Activated effector memory CD4-positive, alpha-beta T cell treated with Interleukin-2 at 50 U/mL for 16 hours (primary cell): ENCODE data around the gene OVOL3.
"Not testable (repeated sequence)": the region's sequence is repeated elsewhere in the genome, so short reads cannot be mapped to it uniquely, and the experiment has no call there.

Experiments
- DNase-seq: peaks from one replicate; pipeline ENCODE4 v3.0.0-alpha.2; 2020

Gene OVOL3

DNA sequence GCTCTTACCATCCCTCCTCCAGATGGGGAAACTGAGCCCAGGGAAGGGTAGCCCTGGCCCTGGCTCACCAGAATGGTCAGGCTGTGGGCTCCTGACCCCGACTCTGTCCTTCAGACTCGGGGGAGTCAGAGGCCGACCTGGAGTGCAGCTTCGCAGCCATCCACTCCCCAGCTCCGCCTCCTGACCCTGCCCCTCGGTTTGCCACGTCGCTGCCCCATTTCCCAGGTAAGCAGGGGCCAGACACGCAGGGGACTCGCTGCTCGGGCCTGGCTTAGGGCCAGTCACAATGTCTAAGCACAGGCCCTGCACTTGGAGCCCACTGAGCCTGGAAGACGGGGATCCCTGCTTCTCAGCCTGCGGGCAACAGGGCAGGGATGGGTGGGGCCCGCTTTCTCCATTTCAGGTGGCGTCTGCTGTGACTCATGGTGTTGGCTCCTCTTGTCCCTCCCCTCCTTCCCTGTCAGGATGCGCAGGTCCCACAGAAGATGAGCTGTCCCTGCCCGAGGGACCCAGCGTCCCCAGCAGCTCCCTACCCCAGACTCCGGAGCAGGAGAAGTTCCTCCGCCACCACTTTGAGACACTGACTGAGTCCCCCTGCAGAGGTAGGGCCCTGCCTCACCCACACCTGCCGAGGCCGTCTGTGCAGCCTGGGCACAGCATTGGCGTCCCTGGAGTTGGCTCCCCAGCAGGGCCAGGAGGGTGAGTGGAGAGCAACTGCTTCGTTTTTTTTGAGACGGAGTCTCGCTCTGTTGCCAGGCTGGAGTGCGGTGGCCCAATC lies 9.2 kb upstream of the OVOL3 start:
- no peak for DNase-seq

DNA sequence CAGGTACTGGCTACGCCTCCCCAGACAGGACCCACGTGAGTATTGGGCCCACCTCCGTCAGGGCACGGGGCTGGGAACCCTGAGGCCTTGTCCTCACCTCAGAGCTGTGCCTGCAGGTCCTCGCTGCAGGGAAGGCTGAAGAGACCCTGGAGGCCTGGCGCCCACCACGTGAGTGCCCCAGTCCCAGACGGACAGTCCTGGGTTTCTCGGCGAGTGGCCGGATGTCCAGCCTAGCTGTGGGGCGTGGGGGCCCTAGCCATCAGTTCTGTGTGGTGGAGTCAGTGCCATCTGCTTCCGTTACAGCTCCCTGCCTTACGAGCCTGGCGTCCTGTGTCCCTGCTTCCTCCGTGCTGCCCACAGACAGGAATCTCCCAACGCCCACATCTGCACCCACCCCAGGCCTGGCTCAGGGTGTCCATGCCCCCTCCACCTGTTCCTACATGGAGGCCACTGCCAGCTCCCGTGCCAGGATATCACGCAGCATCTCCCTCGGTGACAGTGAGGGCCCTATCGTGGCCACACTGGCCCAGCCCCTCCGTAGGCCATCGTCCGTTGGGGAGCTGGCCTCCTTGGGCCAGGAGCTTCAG lies 7.8 kb upstream of the OVOL3 start:
- DNase-seq: no peak

GRCh38 chr19:36103842-36104552 lies 6.9 kb upstream of the OVOL3 start:
- DNase-seq: no peak

GRCh38 chr19:36106441-36106840 lies 4.5 kb upstream of the OVOL3 start:
- DNase-seq: no peak

- no peak for DNase-seq
Measured at GRCh38 chr19:36106991-36107390, 4.0 kb upstream of the OVOL3 start.

DNA sequence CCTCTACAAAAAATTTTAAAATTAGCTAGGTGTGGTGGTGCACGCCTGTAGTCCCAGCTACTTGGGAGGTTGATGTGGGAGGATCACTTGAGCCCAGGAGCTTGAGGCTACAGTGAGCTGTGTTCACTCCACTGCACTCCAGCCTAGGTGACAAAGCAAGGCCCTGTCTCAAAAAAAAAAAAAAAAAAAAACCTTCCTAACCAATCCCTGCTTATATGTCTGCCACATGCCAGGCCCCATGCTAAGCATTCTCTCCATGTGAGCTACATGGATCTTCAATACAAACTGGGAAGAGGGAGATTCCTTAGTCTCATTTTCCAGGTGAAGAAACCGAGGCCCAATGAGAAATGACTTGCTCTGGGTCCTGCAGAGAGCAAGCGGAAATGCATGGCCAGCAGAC lies 2.3 kb upstream of the OVOL3 start:
- DNase-seq: no peak

- no peak for DNase-seq
Measured at GRCh38 chr19:36111200-36111539, 227 bp downstream of the OVOL3 start.

DNA sequence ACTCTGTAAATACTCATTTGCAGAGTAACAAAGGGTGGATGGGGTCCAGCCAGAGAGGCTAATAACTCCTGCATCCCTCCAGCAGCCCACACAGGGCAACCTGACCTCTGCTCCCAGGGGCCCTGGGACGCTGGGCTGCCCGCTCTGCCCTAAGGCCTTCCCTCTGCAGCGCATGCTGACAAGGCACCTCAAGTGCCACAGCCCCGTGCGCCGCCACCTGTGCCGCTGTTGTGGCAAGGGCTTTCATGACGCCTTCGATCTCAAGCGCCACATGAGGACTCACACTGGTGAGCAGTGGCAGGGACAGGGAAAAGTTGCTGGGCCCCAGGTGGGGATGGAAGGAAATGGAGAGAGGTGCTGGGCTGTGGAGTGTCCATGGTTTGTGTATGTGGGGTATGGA lies 1.7 kb downstream of the OVOL3 start:
- no peak for DNase-seq

- DNase-seq: no peak
Measured at GRCh38 chr19:36113425-36113824, 2.5 kb downstream of the OVOL3 start.

- no peak for DNase-seq
Measured at GRCh38 chr19:36113894-36114720, 3.2 kb downstream of the OVOL3 start.

GRCh38 chr19:36114721-36115452 lies 3.9 kb downstream of the OVOL3 start, which contains the start of gene POLR2I:
POLR2I (minus strand) TSS chr19:36114875; CDS start chr19:36114856, 19 bp downstream.
- peak; percentile 97 for DNase-seq

DNA sequence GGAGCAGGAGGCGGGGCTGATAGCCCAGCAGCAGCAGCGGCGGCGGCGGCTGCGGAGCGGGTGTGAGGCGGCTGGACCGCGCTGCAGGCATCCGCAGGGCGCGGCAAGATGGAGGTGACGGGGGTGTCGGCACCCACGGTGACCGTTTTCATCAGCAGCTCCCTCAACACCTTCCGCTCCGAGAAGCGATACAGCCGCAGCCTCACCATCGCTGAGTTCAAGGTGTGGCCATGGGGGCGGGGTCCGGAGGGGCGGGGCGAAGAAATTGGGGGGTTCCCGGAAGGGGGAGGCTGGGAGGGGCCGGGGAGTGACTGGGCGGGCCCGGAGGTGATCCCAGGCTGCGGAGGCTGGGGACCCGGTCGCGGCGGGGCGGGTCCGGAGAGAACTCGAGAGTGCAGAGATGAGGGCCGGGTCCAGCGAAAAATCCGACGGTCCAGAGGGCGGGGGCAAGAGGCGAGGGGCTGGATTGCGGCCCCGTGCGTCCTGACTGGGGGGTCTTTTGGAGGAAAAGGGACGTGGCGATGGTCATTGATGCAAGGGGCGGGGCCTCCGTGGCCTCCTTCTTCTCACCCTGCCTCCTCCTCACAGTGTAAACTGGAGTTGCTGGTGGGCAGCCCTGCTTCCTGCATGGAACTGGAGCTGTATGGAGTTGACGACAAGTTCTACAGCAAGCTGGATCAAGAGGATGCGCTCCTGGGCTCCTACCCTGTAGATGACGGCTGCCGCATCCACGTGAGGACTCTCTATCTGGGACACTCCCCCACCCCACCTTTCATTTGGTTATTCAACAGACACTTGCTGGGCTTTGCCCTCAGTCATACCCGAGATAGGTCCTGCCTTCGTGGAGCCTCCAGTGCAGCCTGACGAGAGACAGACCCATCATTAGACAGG lies 4.8 kb downstream of the OVOL3 start, which contains the start of gene TBCB:
TBCB (plus strand) TSS at position 16 of the 891 bp plus-strand sequence; CDS start at position 109, 93 bp downstream.
- DNase-seq: peak; percentile 2

DNA sequence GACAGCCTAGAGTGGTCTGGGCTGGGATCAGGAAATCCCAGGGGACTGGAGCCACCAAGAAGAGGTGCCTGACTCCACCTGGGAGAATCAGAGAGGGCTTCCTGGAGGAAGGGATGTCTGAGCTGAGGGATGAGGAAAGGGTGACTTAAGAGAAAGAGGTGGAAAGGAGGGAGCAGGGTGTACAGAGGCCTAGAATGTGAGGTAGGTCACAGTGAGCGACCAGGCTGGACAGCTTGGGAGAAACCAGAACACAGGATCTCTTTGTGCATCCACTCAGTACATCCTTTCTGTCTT lies 5.3 kb downstream of the OVOL3 start:
- no peak for DNase-seq

GRCh38 chr19:36120092-36120983 lies 9.4 kb downstream of the OVOL3 start:
- DNase-seq: no peak

GRCh38 chr19:36120984-36121358 lies 10.0 kb downstream of the OVOL3 start:
- DNase-seq: no peak

GRCh38 chr19:36121486-36122124 lies 10.7 kb downstream of the OVOL3 start:
- no peak for DNase-seq

DNA sequence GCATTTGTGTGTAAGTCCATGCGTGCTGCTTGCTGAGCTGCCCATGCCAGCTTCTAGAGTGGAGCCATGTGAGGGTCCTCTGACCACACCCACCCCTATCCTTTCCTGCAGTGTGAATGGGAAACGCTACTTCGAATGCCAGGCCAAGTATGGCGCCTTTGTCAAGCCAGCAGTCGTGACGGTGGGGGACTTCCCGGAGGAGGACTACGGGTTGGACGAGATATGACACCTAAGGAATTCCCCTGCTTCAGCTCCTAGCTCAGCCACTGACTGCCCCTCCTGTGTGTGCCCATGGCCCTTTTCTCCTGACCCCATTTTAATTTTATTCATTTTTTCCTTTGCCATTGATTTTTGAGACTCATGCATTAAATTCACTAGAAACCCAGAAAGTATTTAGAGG lies 14.6 kb downstream of the OVOL3 start:
- no peak for DNase-seq

- DNase-seq: no peak
Measured at GRCh38 chr19:36128392-36128736, 17.4 kb downstream of the OVOL3 start.

GRCh38 chr19:36131221-36131620 lies 20.3 kb downstream of the OVOL3 start:
- peak; percentile 20 for DNase-seq

DNA sequence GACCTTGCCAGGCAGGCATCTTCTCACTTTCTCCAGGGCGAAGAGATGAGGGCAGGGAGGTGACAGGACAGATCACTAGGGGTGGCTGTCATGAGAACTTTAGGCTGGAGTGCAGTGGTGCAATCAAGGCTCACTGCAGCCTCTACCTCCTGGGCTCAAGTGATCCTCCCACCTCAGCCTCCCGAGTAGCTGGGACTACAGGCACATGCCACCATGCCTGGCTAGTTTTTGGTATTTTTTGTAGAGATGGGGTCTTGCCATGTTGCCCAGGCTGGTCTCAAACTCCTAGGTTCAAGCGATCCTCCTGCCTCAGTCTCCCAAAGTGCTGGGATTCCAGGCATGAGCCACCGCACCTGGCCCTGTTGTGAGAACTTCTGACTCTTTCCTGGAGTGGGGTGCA lies 23.9 kb downstream of the OVOL3 start:
- not testable (repeated sequence) for DNase-seq
